ENCODE measurements around the gene ARMC9. TPM values are rescaled to one million over a fixed set of nuclear protein-coding genes. Genes with fewer than 3 reads are reported as not detected.

The ARMC9 gene
- total RNA-seq, 1 experiment from 2014 or later: 42.7 TPM

DNA sequence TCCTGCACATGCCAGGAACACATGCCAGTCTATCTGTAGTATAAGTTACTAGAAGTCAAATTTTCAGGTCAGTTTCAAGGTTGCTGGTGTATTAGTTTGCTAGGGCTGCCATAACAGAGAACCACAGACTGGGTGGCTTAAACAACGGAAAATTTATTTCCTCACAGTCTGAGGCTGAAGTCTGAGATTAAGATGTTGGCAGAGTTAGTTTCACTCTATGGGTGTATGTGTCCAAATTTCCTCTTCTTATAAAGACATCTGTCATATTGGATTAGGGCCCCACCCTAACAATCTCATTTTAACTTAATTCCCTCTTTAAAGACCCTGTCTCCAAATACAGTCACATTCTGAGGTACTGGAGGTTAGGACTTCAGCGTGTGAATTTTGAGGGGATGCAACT is 223.6 kb downstream of the ARMC9 start:
- no peak for ATAC-seq
- BruUV-seq (replicated peaks): no TSS peak
- TF ChIP-seq, protein P1, sequence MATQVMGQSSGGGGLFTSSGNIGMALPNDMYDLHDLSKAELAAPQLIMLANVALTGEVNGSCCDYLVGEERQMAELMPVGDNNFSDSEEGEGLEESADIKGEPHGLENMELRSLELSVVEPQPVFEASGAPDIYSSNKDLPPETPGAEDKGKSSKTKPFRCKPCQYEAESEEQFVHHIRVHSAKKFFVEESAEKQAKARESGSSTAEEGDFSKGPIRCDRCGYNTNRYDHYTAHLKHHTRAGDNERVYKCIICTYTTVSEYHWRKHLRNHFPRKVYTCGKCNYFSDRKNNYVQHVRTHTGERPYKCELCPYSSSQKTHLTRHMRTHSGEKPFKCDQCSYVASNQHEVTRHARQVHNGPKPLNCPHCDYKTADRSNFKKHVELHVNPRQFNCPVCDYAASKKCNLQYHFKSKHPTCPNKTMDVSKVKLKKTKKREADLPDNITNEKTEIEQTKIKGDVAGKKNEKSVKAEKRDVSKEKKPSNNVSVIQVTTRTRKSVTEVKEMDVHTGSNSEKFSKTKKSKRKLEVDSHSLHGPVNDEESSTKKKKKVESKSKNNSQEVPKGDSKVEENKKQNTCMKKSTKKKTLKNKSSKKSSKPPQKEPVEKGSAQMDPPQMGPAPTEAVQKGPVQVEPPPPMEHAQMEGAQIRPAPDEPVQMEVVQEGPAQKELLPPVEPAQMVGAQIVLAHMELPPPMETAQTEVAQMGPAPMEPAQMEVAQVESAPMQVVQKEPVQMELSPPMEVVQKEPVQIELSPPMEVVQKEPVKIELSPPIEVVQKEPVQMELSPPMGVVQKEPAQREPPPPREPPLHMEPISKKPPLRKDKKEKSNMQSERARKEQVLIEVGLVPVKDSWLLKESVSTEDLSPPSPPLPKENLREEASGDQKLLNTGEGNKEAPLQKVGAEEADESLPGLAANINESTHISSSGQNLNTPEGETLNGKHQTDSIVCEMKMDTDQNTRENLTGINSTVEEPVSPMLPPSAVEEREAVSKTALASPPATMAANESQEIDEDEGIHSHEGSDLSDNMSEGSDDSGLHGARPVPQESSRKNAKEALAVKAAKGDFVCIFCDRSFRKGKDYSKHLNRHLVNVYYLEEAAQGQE (IDR thresholded peaks at IDR 0.05; ENCODE audit: insufficient read depth in 1 of 2, low read depth in 2 of 2, low read length in 1 of 2): no peak
- TF ChIP-seq TCF7L2 (IDR thresholded peaks at IDR 0.05; ENCODE audit: low read depth, low read length) (no peak), CTCF (IDR thresholded peaks at IDR 0.05) (no peak), SIN3A (IDR thresholded peaks at IDR 0.05; ENCODE audit: borderline replicate concordance, insufficient read depth, low read depth, low read length) (no peak), POLR2AphosphoS5 (IDR thresholded peaks at IDR 0.05; ENCODE audit: low read depth, low read length) (no peak)
- ChIA-PET CTCF (no interaction called here), POLR2A (interaction anchor here (0.5 kb wide), 1 partner anchor 249 kb away, joined by 8 read pairs; no protein-coding TSS in a partner anchor)
- H3K4me1 ChIP-seq (ENCODE audit: control insufficient read depth, insufficient read depth, low read length): peaks cover 10% of the 10 kb centered on the region
- H3K36me3 ChIP-seq (ENCODE audit: control insufficient read depth, insufficient read depth, low read length): no peaks in the 10 kb centered on the region
- intact Hi-C loops (cut with micrococcal nuclease; ENCODE audit: unreplicated experiment) (no loop called here), in situ Hi-C loops (cut with HindIII; ENCODE audit: low pct_unique_long_range_greater_than_20kb, low sequenced_read_pairs) (loop anchor here (25.0 kb wide), 1 partner anchor 110 kb away; no protein-coding TSS in a partner anchor)
- no peak for DNase-seq (ENCODE audit: low read depth, low spot score)
- no peaks in the 10 kb centered on the region for H3K9me3 ChIP-seq (ENCODE audit: control insufficient read depth, insufficient read depth, low read depth, low read length)
- no peak overlapping the region for H3K4me3 ChIP-seq (ENCODE audit: low read depth in 2 of 2, low read length in 2 of 2)
- H3K27me3 ChIP-seq (ENCODE audit: control insufficient read depth, insufficient read depth, low read length): no peaks in the 10 kb centered on the region
- H3K27ac ChIP-seq (ENCODE audit: low read length): no peak overlapping the region

DNA sequence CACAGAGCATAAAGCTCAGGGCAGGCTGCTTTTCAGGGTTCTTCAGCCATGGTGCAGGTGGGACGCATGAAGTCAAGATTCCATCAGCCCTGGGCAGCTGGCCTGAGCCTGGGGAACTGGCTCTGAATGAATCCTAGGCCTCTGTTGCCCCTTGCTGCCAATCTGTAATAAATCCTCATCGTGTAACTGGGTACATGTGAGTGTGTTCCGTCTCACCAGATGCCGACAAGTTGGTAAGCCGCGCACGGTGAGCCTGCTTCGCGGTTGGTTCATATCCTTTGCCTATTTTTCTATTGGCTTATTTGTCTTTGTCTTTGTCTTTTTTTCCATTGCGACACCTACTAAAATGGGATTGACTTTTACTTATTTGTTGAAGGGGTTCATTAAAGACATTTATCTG is 224.7 kb downstream of the ARMC9 start:
- ChIA-PET CTCF (no interaction called here), POLR2A (interaction anchor here (0.7 kb wide), 1 partner anchor 386 kb away, joined by 3 read pairs; the partner anchor contains the start of gene C2orf72)
- intact Hi-C loops (cut with micrococcal nuclease; ENCODE audit: unreplicated experiment): no loop called here
- H3K4me1 ChIP-seq (ENCODE audit: control insufficient read depth, insufficient read depth, low read length): peaks cover 10% of the 10 kb centered on the region
- H3K36me3 ChIP-seq (ENCODE audit: control insufficient read depth, insufficient read depth, low read length): no peaks in the 10 kb centered on the region
- ATAC-seq (no peak), DNase-seq (ENCODE audit: low read depth, low spot score) (no peak)
- H3K27me3 ChIP-seq (ENCODE audit: control insufficient read depth, insufficient read depth, low read length): no peaks in the 10 kb centered on the region
- H3K9me3 ChIP-seq (ENCODE audit: control insufficient read depth, insufficient read depth, low read depth, low read length): no peaks in the 10 kb centered on the region
- H3K27ac ChIP-seq (ENCODE audit: low read length): no peak overlapping the region
- in situ Hi-C loops (cut with HindIII; ENCODE audit: low pct_unique_long_range_greater_than_20kb, low sequenced_read_pairs): loop anchor here (25.0 kb wide), 1 partner anchor 111 kb away; no protein-coding TSS in a partner anchor
- TF ChIP-seq, protein P1 (IDR thresholded peaks at IDR 0.05; ENCODE audit: insufficient read depth in 1 of 2, low read depth in 2 of 2, low read length in 1 of 2): no peak
- TF ChIP-seq TCF7L2 (IDR thresholded peaks at IDR 0.05; ENCODE audit: low read depth, low read length) (no peak), SIN3A (IDR thresholded peaks at IDR 0.05; ENCODE audit: borderline replicate concordance, insufficient read depth, low read depth, low read length) (no peak), POLR2AphosphoS5 (IDR thresholded peaks at IDR 0.05; ENCODE audit: low read depth, low read length) (no peak), CTCF (IDR thresholded peaks at IDR 0.05) (no peak)
- BruUV-seq (replicated peaks): no TSS peak
- no peak overlapping the region for H3K4me3 ChIP-seq (ENCODE audit: low read depth in 2 of 2, low read length in 2 of 2)
